ENCODE data around the gene OR2A2.
A peak's percentile ranks its signal among the peaks of the same experiment; 100 is the strongest.

The OR2A2 gene

GRCh38 chr7:144109283-144109682 lies at the start of gene OR2A2:
OR2A2 (plus strand) TSS chr7:144109583; CDS start chr7:144109583, 0 bp downstream.
- no peak within 1 kb of the TSS for H3K4me3 ChIP-seq (ENCODE audit: low read depth, low read length)
- no peak for TF ChIP-seq CTCF (IDR thresholded peaks at IDR 0.05; ENCODE audit: low read depth, low read length, missing control alignments)

GRCh38 chr7:144063710-144064109 lies 45.7 kb upstream of the OR2A2 start:
- DNase-seq = no peak
- H3K27me3 ChIP-seq (replicated peaks) = no peaks in the 10 kb centered on the region
- peak; percentile 54 for TF ChIP-seq CTCF (IDR thresholded peaks at IDR 0.05; ENCODE audit: low read depth, low read length, missing control alignments)
- in situ Hi-C loops (cut with HindIII; ENCODE audit: low pct_ligation_motif_present, low sequenced_read_pairs) = no loop called here
- H3K4me3 ChIP-seq (ENCODE audit: low read depth, low read length) = no peak overlapping the region
- H3K36me3 ChIP-seq (replicated peaks) = no peaks in the 10 kb centered on the region
- H3K27ac ChIP-seq = no peak overlapping the region

More at GRCh38 chr7:144109283-144109682, at the start of gene OR2A2:
- no peak within 1 kb of the TSS for H3K27ac ChIP-seq
- H3K36me3 ChIP-seq (replicated peaks) = no peaks in the 10 kb centered on the region
- in situ Hi-C loops (cut with HindIII; ENCODE audit: low pct_ligation_motif_present, low sequenced_read_pairs) = no loop called here
- DNase-seq = no peak
- no peaks in the 10 kb centered on the region for H3K27me3 ChIP-seq (replicated peaks)

- Histone ChIP-seq H3K4me3 (ENCODE audit: low read depth, low read length) (no peak within 1 kb of the TSS), H3K36me3 (replicated peaks) (no peaks in the 10 kb centered on the region), H3K27ac (no peak within 1 kb of the TSS), H3K27me3 (replicated peaks) (no peaks in the 10 kb centered on the region)
- in situ Hi-C loops (cut with HindIII; ENCODE audit: low pct_ligation_motif_present, low sequenced_read_pairs) = no loop called here
- no peak for TF ChIP-seq CTCF (IDR thresholded peaks at IDR 0.05; ENCODE audit: low read depth, low read length, missing control alignments)
- no peak for DNase-seq
Observed at GRCh38 chr7:144069511-144069910, 39.9 kb upstream of the OR2A2 start, which contains the start of gene OR2A25. OR2A25 (plus strand) TSS chr7:144069811; CDS start chr7:144074220, 4,409 bp downstream.

GRCh38 chr7:144069953-144070352 lies 39.4 kb upstream of the OR2A2 start:
- no peak for TF ChIP-seq CTCF (IDR thresholded peaks at IDR 0.05; ENCODE audit: low read depth, low read length, missing control alignments)
- H3K27me3 ChIP-seq (replicated peaks) = no peaks in the 10 kb centered on the region
- no peak overlapping the region for H3K27ac ChIP-seq
- in situ Hi-C loops (cut with HindIII; ENCODE audit: low pct_ligation_motif_present, low sequenced_read_pairs) = no loop called here
- no peaks in the 10 kb centered on the region for H3K36me3 ChIP-seq (replicated peaks)
- no peak overlapping the region for H3K4me3 ChIP-seq (ENCODE audit: low read depth, low read length)
- DNase-seq = no peak

GRCh38 chr7:144074374-144074773 lies 35.0 kb upstream of the OR2A2 start:
- H3K4me3 ChIP-seq (ENCODE audit: low read depth, low read length) = no peak overlapping the region
- DNase-seq = no peak
- no peaks in the 10 kb centered on the region for H3K36me3 ChIP-seq (replicated peaks)
- in situ Hi-C loops (cut with HindIII; ENCODE audit: low pct_ligation_motif_present, low sequenced_read_pairs) = no loop called here
- no peak overlapping the region for H3K27ac ChIP-seq
- H3K27me3 ChIP-seq (replicated peaks) = no peaks in the 10 kb centered on the region
- TF ChIP-seq CTCF (IDR thresholded peaks at IDR 0.05; ENCODE audit: low read depth, low read length, missing control alignments) = no peak

- no peak within 1 kb of the TSS for H3K27ac ChIP-seq
- H3K27me3 ChIP-seq (replicated peaks) = no peaks in the 10 kb centered on the region
- in situ Hi-C loops (cut with HindIII; ENCODE audit: low pct_ligation_motif_present, low sequenced_read_pairs) = no loop called here
- H3K36me3 ChIP-seq (replicated peaks) = no peaks in the 10 kb centered on the region
- no peak within 1 kb of the TSS for H3K4me3 ChIP-seq (ENCODE audit: low read depth, low read length)
- no peak for DNase-seq
- no peak for TF ChIP-seq CTCF (IDR thresholded peaks at IDR 0.05; ENCODE audit: low read depth, low read length, missing control alignments)
Observed at GRCh38 chr7:144085978-144086377, 23.4 kb upstream of the OR2A2 start, which contains the start of gene OR2A12. OR2A12 (plus strand) TSS chr7:144086278; CDS start chr7:144095108, 8,830 bp downstream.

All from brain microvascular endothelial cell (primary cell).